ENCODE data around the gene DIAPH2. TPM values are rescaled to one million over a fixed set of nuclear protein-coding genes. Genes with fewer than 3 reads are reported as not detected.

Gene DIAPH2
- total RNA-seq, 2 experiments from 2014 or later = 10.0 to 10.6 TPM

- ChIA-PET CTCF (no interaction called here), POLR2A (no interaction called here)
- Mint-ChIP-seq H3K27ac (no peak overlapping the region), H3K4me1 (ENCODE audit: low read depth) (no peaks in the 10 kb centered on the region), H3K27me3 (no peaks in the 10 kb centered on the region), H3K4me3 (no peak overlapping the region), H3K9me3 (peaks cover 4% of the 10 kb centered on the region), H3K36me3 (peaks cover 3% of the 10 kb centered on the region)
- intact Hi-C loops (cut with micrococcal nuclease) = no loop called here
- no peak for DNase-seq
These were observed 312.6 kb downstream of the DIAPH2 start for GRCh38 chrX:96997196-96997595.

DNA sequence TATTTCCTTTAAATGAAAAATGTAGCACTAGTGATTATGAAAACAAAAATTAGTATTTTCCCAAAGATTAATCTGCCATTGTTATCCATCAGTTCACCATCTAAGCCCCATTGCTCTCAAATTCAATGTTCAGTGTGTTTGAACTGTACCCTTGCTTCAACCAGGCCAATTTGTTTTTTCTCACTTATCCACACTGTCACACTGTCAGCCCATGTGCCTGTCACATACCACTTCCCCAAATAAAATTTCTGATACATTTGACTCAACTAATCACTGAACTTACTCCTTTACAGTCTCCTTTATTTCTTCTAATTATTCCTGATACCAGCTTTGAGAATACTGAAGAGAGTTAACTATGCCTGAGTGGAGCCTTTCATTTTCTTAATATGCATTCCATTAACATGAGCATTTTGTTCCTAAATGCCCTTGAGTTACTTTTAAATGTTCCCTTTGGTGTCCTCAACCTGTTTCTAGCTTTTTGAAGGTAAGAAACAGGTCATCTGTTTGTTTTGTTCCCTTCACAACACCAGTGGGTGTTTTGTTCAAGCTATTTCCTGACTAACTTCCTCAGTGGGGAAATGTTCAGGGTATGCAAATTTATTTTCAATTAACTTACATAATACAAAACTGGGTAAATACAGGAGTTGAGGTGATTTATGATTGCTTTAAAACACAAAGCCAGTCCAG is 316.2 kb downstream of the DIAPH2 start:
- ChIA-PET POLR2A (no interaction called here), CTCF (no interaction called here)
- H3K27ac Mint-ChIP-seq = no peak overlapping the region
- H3K9me3 Mint-ChIP-seq = peaks cover 7% of the 10 kb centered on the region
- H3K4me3 Mint-ChIP-seq = no peak overlapping the region
- intact Hi-C loops (cut with micrococcal nuclease) = no loop called here
- no peak for DNase-seq
- H3K36me3 Mint-ChIP-seq = peaks cover 4% of the 10 kb centered on the region
- no peaks in the 10 kb centered on the region for H3K4me1 Mint-ChIP-seq (ENCODE audit: low read depth)
- no peaks in the 10 kb centered on the region for H3K27me3 Mint-ChIP-seq

- ChIA-PET CTCF (no interaction called here), POLR2A (interaction anchor here (0.6 kb wide), 1 partner anchor 370 kb away, joined by 3 read pairs; no protein-coding TSS in a partner anchor)
- Mint-ChIP-seq H3K36me3 (peaks cover 2% of the 10 kb centered on the region), H3K27ac (no peak overlapping the region), H3K4me1 (ENCODE audit: low read depth) (no peaks in the 10 kb centered on the region), H3K27me3 (no peaks in the 10 kb centered on the region), H3K9me3 (peaks cover 3% of the 10 kb centered on the region), H3K4me3 (no peak overlapping the region)
- DNase-seq = no peak
- intact Hi-C loops (cut with micrococcal nuclease) = no loop called here
These were observed 321.5 kb downstream of the DIAPH2 start for GRCh38 chrX:97006167-97006566.

DNA sequence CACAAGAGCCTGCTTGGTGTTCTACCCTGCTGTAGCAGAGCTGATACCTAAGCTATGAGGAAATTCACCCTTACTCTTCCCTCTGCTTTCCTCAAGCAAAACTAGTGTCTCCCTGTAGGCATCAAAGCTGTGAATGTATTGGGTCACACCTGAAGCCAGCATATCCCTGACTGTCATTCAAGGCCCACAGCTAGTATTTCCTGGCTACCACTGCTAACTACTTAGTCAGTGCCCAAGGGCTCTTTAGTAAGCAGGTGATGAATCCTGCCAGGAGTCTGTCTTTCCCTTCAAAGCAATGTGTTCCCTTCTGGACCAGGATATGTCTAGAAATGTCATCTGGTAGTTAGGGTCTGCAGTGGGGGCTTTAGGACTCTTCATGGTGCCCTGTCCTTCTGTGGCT is 324.7 kb downstream of the DIAPH2 start:
- ChIA-PET CTCF (no interaction called here), POLR2A (no interaction called here)
- Mint-ChIP-seq H3K27me3 (no peaks in the 10 kb centered on the region), H3K9me3 (no peaks in the 10 kb centered on the region), H3K4me3 (no peak overlapping the region), H3K27ac (no peak overlapping the region), H3K36me3 (no peaks in the 10 kb centered on the region), H3K4me1 (ENCODE audit: low read depth) (no peaks in the 10 kb centered on the region)
- intact Hi-C loops (cut with micrococcal nuclease) = no loop called here
- DNase-seq = no peak

DNA sequence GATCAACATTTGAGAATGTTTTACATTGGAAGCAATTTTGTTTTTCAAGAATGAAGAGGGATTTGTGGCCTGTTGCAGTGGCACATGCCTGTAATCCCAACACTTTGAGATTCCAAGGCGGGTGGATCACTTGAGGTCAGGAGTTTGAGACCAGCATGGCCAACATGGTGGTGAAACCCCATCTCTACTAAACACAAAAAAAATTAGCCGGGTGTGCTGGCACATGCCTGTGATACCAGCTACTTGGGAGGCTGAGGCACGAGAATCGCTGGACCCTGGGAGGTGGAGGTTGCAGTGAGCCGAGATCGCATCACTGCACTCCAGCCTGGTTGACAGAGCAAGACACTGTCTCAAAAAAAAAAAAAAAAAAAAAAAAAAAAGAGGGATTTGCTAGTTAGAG is 326.9 kb downstream of the DIAPH2 start:
- Mint-ChIP-seq H3K27ac (no peak overlapping the region), H3K4me1 (ENCODE audit: low read depth) (no peaks in the 10 kb centered on the region), H3K4me3 (no peak overlapping the region), H3K27me3 (no peaks in the 10 kb centered on the region), H3K36me3 (no peaks in the 10 kb centered on the region), H3K9me3 (no peaks in the 10 kb centered on the region)
- no peak for DNase-seq
- ChIA-PET POLR2A (no interaction called here), CTCF (interaction anchor here (0.6 kb wide), 1 partner anchor 675 kb away, joined by 4 read pairs; no protein-coding TSS in a partner anchor)
- intact Hi-C loops (cut with micrococcal nuclease) = no loop called here

DNA sequence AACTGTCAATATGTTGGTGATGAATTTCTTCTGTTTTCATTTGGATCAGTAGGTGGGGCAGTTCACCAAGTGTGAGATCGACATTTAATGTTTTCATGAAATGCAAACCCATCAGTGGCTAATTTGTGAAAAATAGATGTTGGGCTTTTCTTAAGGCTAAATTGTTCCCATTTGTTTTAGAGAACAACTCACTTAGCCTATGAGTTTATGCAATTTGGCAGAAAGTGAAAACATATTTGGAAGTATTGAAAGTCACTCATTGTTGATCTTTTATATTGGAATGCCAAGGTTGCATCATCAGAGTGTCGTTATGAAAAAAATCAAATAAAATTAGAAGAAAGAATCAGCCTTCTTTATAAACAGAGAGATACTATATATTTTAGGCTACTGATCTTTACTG is 331.5 kb downstream of the DIAPH2 start:
- no peaks in the 10 kb centered on the region for H3K27me3 Mint-ChIP-seq
- H3K4me3 Mint-ChIP-seq = no peak overlapping the region
- H3K9me3 Mint-ChIP-seq = no peaks in the 10 kb centered on the region
- ChIA-PET POLR2A (no interaction called here), CTCF (interaction anchor here (0.7 kb wide), 1 partner anchor 346 kb away, joined by 3 read pairs; no protein-coding TSS in a partner anchor)
- no peak overlapping the region for H3K27ac Mint-ChIP-seq
- intact Hi-C loops (cut with micrococcal nuclease) = no loop called here
- no peak for DNase-seq
- H3K4me1 Mint-ChIP-seq (ENCODE audit: low read depth) = no peaks in the 10 kb centered on the region
- no peaks in the 10 kb centered on the region for H3K36me3 Mint-ChIP-seq

GRCh38 chrX:97021680-97022079 is 337.0 kb downstream of the DIAPH2 start:
- no peak for DNase-seq
- ChIA-PET CTCF (no interaction called here), POLR2A (no interaction called here)
- Mint-ChIP-seq H3K4me3 (no peak overlapping the region), H3K36me3 (no peaks in the 10 kb centered on the region), H3K9me3 (no peaks in the 10 kb centered on the region), H3K4me1 (ENCODE audit: low read depth) (no peaks in the 10 kb centered on the region), H3K27ac (no peak overlapping the region), H3K27me3 (no peaks in the 10 kb centered on the region)
- intact Hi-C loops (cut with micrococcal nuclease) = no loop called here

DNA sequence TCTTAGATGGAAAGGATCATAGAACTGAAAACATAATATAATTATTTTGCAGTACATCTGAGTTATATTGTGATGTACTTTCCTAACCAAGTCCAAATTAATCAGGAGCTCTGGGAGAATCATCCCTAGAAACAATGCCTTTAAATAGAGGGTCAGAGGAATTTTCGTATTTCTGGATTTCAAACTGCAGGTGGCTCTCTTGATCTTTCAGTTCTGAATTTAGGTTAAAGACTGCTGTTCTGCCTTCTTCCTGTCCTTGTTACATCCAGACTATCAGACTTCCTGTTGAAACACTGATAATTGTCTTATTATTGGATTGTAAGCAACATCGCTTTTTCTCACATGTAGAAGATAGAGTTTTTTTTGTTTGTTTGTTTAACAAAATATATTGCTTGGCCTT is 341.8 kb downstream of the DIAPH2 start:
- intact Hi-C loops (cut with micrococcal nuclease) = loop anchor here (5.0 kb wide), 1 partner anchor 661 kb away; no protein-coding TSS in a partner anchor

DNA sequence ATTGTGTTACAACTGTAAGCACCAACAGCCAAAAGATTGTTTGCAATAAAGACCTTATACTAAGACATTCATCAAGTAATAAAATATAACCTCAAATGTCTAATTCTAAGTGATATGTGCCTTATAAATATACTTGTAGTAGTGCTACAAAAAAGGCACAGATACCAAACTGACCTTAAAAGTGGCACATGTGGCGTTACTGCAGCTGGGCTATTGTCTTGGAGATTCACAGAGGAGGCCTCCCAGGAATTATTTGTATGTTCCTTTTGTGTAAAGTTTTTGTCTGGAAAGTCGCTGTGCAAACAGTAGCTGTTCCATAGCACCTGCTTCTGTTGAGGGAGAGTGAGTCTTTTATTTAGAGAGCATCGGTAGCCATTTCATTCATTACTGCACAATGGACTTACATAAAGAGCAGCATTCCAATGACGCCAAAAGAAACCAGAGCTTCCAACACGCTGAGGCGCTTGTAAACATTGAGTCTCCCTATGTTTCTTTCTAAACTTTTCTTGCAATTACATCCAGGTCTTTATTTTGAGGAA is 342.8 kb downstream of the DIAPH2 start:
- Mint-ChIP-seq H3K27ac (no peak overlapping the region), H3K36me3 (peaks cover 2% of the 10 kb centered on the region), H3K4me3 (no peak overlapping the region), H3K9me3 (no peaks in the 10 kb centered on the region), H3K4me1 (ENCODE audit: low read depth) (peaks cover 2% of the 10 kb centered on the region), H3K27me3 (no peaks in the 10 kb centered on the region)
- ChIA-PET CTCF (no interaction called here), POLR2A (no interaction called here)
- intact Hi-C loops (cut with micrococcal nuclease) = loop anchor here (5.0 kb wide), 1 partner anchor 660 kb away; no protein-coding TSS in a partner anchor
- no peak for DNase-seq

More for the DNA sequence above, 341.8 kb downstream of the DIAPH2 start:
- POLR2A ChIA-PET = no interaction called here
- DNase-seq = no peak
- no peaks in the 10 kb centered on the region for H3K9me3 Mint-ChIP-seq
- peaks cover 2% of the 10 kb centered on the region for H3K36me3 Mint-ChIP-seq
- H3K4me3 Mint-ChIP-seq = no peak overlapping the region
- no peaks in the 10 kb centered on the region for H3K27me3 Mint-ChIP-seq
- CTCF ChIA-PET = no interaction called here
- H3K27ac Mint-ChIP-seq = no peak overlapping the region
- peaks cover 2% of the 10 kb centered on the region for H3K4me1 Mint-ChIP-seq (ENCODE audit: low read depth)

DNA sequence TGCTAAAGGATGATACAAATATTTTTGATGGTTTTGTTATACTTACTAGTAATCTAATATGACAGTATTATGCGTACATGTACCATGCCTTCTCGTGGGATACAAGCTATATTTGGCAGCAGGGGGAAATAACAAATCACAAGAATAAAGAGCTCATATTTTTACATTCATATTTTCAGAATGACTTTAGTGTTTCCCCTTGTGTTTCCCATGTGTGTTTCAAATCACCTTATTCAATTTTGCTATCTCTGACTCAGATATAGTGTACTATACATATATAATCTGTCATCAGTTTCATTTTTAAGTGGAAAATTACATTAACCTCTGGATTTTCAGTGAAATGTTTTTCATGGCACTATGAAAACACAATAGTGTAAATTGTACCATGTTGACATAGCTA is 345.8 kb downstream of the DIAPH2 start:
- Mint-ChIP-seq H3K4me1 (ENCODE audit: low read depth) (peaks cover 2% of the 10 kb centered on the region), H3K27ac (no peak overlapping the region), H3K9me3 (no peaks in the 10 kb centered on the region), H3K36me3 (peaks cover 2% of the 10 kb centered on the region), H3K4me3 (no peak overlapping the region), H3K27me3 (no peaks in the 10 kb centered on the region)
- POLR2A ChIA-PET = interaction anchor here (1.7 kb wide), 1 partner anchor 9 kb away, joined by 4 read pairs; no protein-coding TSS in a partner anchor
- intact Hi-C loops (cut with micrococcal nuclease) = loop anchor here (1.0 to 2.0 kb wide), 2 partner anchors 9 to 14 kb away; no protein-coding TSS in a partner anchor
- CTCF ChIA-PET = interaction anchor here (0.6 kb wide), 1 partner anchor 10 kb away, joined by 5 read pairs; no protein-coding TSS in a partner anchor
- DNase-seq = no peak

DNA sequence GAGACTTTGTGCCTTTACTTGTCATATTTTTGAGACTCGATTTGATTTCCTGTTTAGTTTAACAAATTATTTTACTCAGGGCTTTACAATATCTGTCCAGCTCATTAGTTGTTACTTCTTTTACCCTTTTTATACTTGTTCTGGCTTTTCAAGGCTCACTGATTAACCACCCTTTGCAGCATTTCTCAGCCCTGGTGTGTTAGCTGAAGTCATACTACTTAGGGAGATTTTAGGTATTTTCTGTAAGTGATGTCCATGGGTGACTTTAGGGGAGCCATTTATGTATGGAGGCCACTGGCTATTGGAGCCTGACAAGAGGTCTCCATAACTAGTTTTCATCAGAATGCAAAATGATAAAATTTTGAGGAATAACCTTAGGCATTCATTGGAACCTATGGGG is 346.3 kb downstream of the DIAPH2 start:
- H3K4me3 Mint-ChIP-seq = no peak overlapping the region
- no peaks in the 10 kb centered on the region for H3K27me3 Mint-ChIP-seq
- POLR2A ChIA-PET = interaction anchor here (1.7 kb wide), 1 partner anchor 9 kb away, joined by 4 read pairs; no protein-coding TSS in a partner anchor
- peaks cover 2% of the 10 kb centered on the region for H3K36me3 Mint-ChIP-seq
- H3K9me3 Mint-ChIP-seq = no peaks in the 10 kb centered on the region
- peak overlapping the region; percentile 18 for H3K27ac Mint-ChIP-seq
- CTCF ChIA-PET = no interaction called here
- intact Hi-C loops (cut with micrococcal nuclease) = loop anchor here (1.0 to 2.0 kb wide), 2 partner anchors 8 to 14 kb away; no protein-coding TSS in a partner anchor
- no peak for DNase-seq
- H3K4me1 Mint-ChIP-seq (ENCODE audit: low read depth) = peaks cover 2% of the 10 kb centered on the region

GRCh38 chrX:97039363-97040029 is 354.9 kb downstream of the DIAPH2 start:
- intact Hi-C loops (cut with micrococcal nuclease) = loop anchor here (1.0 to 10.0 kb wide), 4 partner anchors 9 to 361 kb away; partner anchors contain the start of gene DIAPH2
- Mint-ChIP-seq H3K9me3 (no peaks in the 10 kb centered on the region), H3K27ac (peak overlapping the region; percentile 51), H3K36me3 (no peaks in the 10 kb centered on the region), H3K4me1 (ENCODE audit: low read depth) (peaks cover 11% of the 10 kb centered on the region), H3K4me3 (no peak overlapping the region), H3K27me3 (no peaks in the 10 kb centered on the region)
- ChIA-PET POLR2A (interaction anchor here (1.7 kb wide), 1 partner anchor 9 kb away, joined by 4 read pairs; no protein-coding TSS in a partner anchor), CTCF (interaction anchor here (0.6 kb wide), 1 partner anchor 311 kb away, joined by 6 read pairs; no protein-coding TSS in a partner anchor)
- DNase-seq = peak; percentile 15

Data from activated CD4-positive, alpha-beta memory T cell treated with anti-CD3 and anti-CD28 coated beads for 36 hours (primary cell).